WTC11 (cell line): ENCODE data around the gene ZSCAN21. TPM values are rescaled to one million over a fixed set of nuclear protein-coding genes. Genes with fewer than 3 reads are reported as not detected.
A peak's percentile ranks its signal among the peaks of the same experiment; 100 is the strongest.

Source experiments
- ATAC-seq: fragments of 200-7000 bp; cut with Tn5 transposase; 2 replicates; pipeline ENCODE4 v1.10.0; 2021; ENCODE audit warnings: mild to moderate bottlenecking, moderate library complexity
- CTCF ChIA-PET: fragments of 300-600 bp; sonication (Branson Sonifier 250); formaldehyde crosslinking; loops from one replicate; lab custom pipeline; 2021; ENCODE audit warnings: antibody characterized with exemption; lab: Charles Lee
- POLR2A ChIA-PET: fragments of 350-600 bp; sonication (Branson Sonifier 250); formaldehyde crosslinking; loops from one replicate; lab custom pipeline; 2021; ENCODE audit warnings: antibody characterized with exemption; lab: Charles Lee
- DNase-seq: peaks from one replicate; pipeline ENCODE4 v3.0.0; 2021; ENCODE audit warnings: low spot score
- H3K27ac Mint-ChIP-seq: 2 replicates; pipeline ENCODE4 v1.8.0; 2021; ENCODE audit warnings: mixed read lengths
- H3K27me3 Mint-ChIP-seq: 2 replicates; pipeline ENCODE4 v1.8.0; 2021; ENCODE audit warnings: low read depth, mild to moderate bottlenecking, moderate library complexity, mixed read lengths
- H3K36me3 Mint-ChIP-seq: 2 replicates; pipeline ENCODE4 v1.8.0; 2021; ENCODE audit warnings: mixed read lengths
- H3K4me1 Mint-ChIP-seq: 2 replicates; pipeline ENCODE4 v1.8.0; 2022; ENCODE audit warnings: mixed read lengths
- H3K4me3 Mint-ChIP-seq: 2 replicates; pipeline ENCODE4 v1.8.0; 2021; ENCODE audit warnings: mild to moderate bottlenecking, moderate library complexity, mixed read lengths
- H3K9me3 Mint-ChIP-seq: 2 replicates; pipeline ENCODE4 v1.8.0; 2021; ENCODE audit warnings: mixed read lengths
- GABPB1 ChIP-seq: sonication (generic); formaldehyde crosslinking; IDR thresholded peaks from 2 replicates; pipeline ENCODE4 v1.8.1; 2023; ENCODE audit warnings: mild to moderate bottlenecking, missing genetic modification reagents
- MXD4 ChIP-seq: fragments of 250-450 bp; sonication (Bioruptor Pico); IDR thresholded peaks from 2 replicates; pipeline ENCODE4 v1.8.0; 2021; ENCODE audit warnings: mild to moderate bottlenecking, moderate library complexity, borderline replicate concordance
- RORB ChIP-seq: fragments of 250-450 bp; sonication (Bioruptor Pico); IDR thresholded peaks from 2 replicates; pipeline ENCODE4 v1.9.0; 2021; ENCODE audit warnings: mild to moderate bottlenecking
- SMAD3 ChIP-seq: sonication (generic); formaldehyde crosslinking; IDR thresholded peaks from 2 replicates; pipeline ENCODE4 v1.8.0; 2022; ENCODE audit warnings: missing genetic modification reagents, mild to moderate bottlenecking, borderline replicate concordance
- TP53 ChIP-seq: sonication (generic); formaldehyde crosslinking; IDR thresholded peaks from 2 replicates; pipeline ENCODE4 v1.8.1; 2023; ENCODE audit warnings: mild to moderate bottlenecking, missing genetic modification reagents
- ZNF121 ChIP-seq: sonication (generic); formaldehyde crosslinking; IDR thresholded peaks from 2 replicates; pipeline ENCODE4 v1.8.0; 2023; ENCODE audit warnings: missing genetic modification reagents
- total RNA-seq: library from RNA; stranded (reverse); gene quantifications from 3 replicates; pipeline ENCODE4 v1.2.3, GENCODE V29; 2021
- TF ChIP-seq, protein P1 (sequence below): fragments of 250-450 bp; sonication (Bioruptor Pico); IDR thresholded peaks from 2 replicates; pipeline ENCODE4 v1.9.0; 2021; ENCODE audit warnings: moderate library complexity, mild to moderate bottlenecking, inconsistent platforms, borderline replicate concordance
- TF ChIP-seq, protein P2 (sequence below): fragments of 250-450 bp; sonication (Bioruptor Pico); conservative IDR thresholded peaks from 2 replicates; pipeline ENCODE4 v1.9.0; 2021; ENCODE audit warnings: mild to moderate bottlenecking
- TF ChIP-seq, protein P3 (sequence below): sonication (generic); formaldehyde crosslinking; IDR thresholded peaks from 2 replicates; pipeline ENCODE4 v1.8.0; 2022; ENCODE audit warnings: missing genetic modification reagents
- TF ChIP-seq, protein P4 (sequence below): sonication (generic); formaldehyde crosslinking; IDR thresholded peaks from 2 replicates; pipeline ENCODE4 v1.8.0; 2023; ENCODE audit warnings: missing genetic modification reagents
- TF ChIP-seq, protein P5 (sequence below): sonication (generic); formaldehyde crosslinking; IDR thresholded peaks from 2 replicates; pipeline ENCODE4 v1.8.1; 2022; ENCODE audit warnings: mild to moderate bottlenecking, moderate library complexity, missing genetic modification reagents
- TF ChIP-seq, protein P6 (sequence below): sonication (generic); formaldehyde crosslinking; IDR thresholded peaks from 2 replicates; pipeline ENCODE4 v1.8.0; 2023; ENCODE audit warnings: missing genetic modification reagents, mild to moderate bottlenecking, borderline replicate concordance
- TF ChIP-seq, protein P7 (sequence below): fragments of 250-450 bp; sonication (Bioruptor Pico); IDR thresholded peaks from 2 replicates; pipeline ENCODE4 v2.1.2; 2022; ENCODE audit warnings: mild to moderate bottlenecking, moderate library complexity

The ZSCAN21 gene
- total RNA-seq, 1 experiment from 2014 or later, result 25.5 TPM

DNA sequence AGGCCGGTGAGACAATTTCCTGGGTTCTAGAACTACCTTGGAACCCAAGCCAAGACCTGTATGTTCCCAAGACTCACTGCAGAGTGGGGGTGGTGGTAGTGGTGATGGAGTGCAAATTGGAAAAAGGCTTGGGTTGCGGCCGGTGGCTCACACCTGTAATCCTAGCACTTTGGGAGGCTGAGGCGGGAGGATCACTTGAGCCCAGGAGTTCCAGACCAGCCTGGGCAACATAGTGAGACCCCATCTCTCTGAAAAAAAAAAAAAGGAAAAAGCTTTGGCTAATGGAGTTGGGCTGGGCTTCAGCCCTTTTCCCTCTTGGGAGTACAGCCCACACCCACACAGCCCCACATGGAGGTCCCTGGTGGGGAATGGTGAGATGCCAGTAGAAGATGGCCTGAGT, 56.0 kb downstream of the ZSCAN21 start:
- Mint-ChIP-seq H3K4me1 (peaks cover 5% of the 10 kb centered on the region), H3K27ac (no peak overlapping the region), H3K9me3 (no peaks in the 10 kb centered on the region), H3K4me3 (no peak overlapping the region), H3K27me3 (no peaks in the 10 kb centered on the region), H3K36me3 (peaks cover 37% of the 10 kb centered on the region)
- 0 out of 2 replicates have a peak, but pooled peaks have one; percentile 26 for TF ChIP-seq ZNF121 (CRISPR knock-in tag)
- TF ChIP-seq, protein P1, sequence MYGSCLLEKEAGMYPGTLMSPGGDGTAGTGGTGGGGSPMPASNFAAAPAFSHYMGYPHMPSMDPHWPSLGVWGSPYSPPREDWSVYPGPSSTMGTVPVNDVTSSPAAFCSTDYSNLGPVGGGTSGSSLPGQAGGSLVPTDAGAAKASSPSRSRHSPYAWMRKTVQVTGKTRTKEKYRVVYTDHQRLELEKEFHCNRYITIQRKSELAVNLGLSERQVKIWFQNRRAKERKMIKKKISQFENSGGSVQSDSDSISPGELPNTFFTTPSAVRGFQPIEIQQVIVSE (CRISPR knock-in tag), result no peak
- DNase-seq (no peak), ATAC-seq (no peak)
- ChIA-PET CTCF (interaction anchor here (1.2 to 1.9 kb wide), 2 partner anchors 25 kb away, joined by 4 to 7 read pairs; no protein-coding TSS in a partner anchor), POLR2A (no interaction called here)

DNA sequence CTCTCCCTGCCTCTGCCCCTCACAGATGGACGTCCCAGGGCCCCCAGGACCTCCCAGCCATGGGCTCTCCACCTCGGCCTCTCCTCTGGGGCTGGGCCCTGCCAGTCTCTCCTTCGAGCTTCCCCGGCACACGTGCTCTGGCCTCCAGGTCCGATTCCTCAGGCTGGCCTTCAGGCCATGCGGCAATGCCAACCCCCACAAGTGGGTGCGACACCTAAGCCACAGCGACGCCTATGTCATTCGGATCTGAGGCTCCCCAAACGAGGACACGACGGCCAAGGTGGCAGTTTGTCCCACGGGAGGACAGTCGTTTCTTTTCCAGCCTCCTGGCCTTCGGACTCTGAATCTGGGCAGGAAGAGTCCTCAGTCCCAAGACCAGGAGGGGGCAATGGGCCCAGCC, 57.1 kb downstream of the ZSCAN21 start:
- H3K9me3 Mint-ChIP-seq, result no peaks in the 10 kb centered on the region
- H3K27ac Mint-ChIP-seq, result no peak overlapping the region
- POLR2A ChIA-PET, result no interaction called here
- DNase-seq (no peak), ATAC-seq (no peak)
- H3K27me3 Mint-ChIP-seq, result no peaks in the 10 kb centered on the region
- no peak overlapping the region for H3K4me3 Mint-ChIP-seq
- TF ChIP-seq, protein P2, sequence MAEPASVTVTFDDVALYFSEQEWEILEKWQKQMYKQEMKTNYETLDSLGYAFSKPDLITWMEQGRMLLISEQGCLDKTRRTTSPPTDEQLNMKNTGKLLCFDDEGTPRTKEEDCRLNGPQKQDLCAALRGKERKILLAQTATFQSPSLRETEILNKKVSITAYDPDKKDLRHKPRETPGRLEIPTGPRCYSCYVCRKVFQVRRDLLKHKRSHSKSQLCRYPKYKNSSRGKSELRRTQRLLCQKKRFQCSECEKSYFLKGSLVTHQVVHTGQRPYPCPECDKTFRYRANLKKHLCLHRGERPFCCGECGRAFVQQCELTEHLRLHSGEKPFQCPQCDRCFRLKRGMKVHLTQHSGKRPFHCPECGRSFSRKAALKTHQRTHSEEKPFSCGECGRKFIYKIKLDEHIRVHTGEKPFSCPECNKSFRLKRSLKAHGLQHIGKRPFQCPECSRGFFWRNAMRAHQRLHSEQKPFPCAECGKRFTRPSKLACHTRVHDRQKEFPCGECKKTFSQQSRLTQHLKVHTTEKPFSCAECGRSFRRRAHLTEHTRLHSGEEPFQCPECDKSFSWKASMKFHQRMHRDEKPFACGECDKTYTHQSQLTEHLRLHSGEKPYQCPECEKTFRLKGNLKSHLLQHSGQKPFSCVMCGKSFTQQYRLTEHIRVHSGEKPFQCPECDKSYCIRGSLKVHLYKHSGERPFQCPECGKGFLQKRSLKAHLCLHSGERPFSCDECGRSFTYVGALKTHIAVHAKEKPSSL (CRISPR knock-in tag), result no peak
- TF ChIP-seq RORB (no peak), MXD4 (CRISPR knock-in tag) (no peak), TP53 (no peak), GABPB1 (CRISPR knock-in tag) (no peak), SMAD3 (CRISPR knock-in tag) (no peak)
- TF ChIP-seq, protein P3, sequence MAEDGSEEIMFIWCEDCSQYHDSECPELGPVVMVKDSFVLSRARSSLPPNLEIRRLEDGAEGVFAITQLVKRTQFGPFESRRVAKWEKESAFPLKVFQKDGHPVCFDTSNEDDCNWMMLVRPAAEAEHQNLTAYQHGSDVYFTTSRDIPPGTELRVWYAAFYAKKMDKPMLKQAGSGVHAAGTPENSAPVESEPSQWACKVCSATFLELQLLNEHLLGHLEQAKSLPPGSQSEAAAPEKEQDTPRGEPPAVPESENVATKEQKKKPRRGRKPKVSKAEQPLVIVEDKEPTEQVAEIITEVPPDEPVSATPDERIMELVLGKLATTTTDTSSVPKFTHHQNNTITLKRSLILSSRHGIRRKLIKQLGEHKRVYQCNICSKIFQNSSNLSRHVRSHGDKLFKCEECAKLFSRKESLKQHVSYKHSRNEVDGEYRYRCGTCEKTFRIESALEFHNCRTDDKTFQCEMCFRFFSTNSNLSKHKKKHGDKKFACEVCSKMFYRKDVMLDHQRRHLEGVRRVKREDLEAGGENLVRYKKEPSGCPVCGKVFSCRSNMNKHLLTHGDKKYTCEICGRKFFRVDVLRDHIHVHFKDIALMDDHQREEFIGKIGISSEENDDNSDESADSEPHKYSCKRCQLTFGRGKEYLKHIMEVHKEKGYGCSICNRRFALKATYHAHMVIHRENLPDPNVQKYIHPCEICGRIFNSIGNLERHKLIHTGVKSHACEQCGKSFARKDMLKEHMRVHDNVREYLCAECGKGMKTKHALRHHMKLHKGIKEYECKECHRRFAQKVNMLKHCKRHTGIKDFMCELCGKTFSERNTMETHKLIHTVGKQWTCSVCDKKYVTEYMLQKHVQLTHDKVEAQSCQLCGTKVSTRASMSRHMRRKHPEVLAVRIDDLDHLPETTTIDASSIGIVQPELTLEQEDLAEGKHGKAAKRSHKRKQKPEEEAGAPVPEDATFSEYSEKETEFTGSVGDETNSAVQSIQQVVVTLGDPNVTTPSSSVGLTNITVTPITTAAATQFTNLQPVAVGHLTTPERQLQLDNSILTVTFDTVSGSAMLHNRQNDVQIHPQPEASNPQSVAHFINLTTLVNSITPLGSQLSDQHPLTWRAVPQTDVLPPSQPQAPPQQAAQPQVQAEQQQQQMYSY, result no peak
- TF ChIP-seq, protein P4, sequence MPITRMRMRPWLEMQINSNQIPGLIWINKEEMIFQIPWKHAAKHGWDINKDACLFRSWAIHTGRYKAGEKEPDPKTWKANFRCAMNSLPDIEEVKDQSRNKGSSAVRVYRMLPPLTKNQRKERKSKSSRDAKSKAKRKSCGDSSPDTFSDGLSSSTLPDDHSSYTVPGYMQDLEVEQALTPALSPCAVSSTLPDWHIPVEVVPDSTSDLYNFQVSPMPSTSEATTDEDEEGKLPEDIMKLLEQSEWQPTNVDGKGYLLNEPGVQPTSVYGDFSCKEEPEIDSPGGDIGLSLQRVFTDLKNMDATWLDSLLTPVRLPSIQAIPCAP (CRISPR knock-in tag), result no peak
- TF ChIP-seq, protein P5, sequence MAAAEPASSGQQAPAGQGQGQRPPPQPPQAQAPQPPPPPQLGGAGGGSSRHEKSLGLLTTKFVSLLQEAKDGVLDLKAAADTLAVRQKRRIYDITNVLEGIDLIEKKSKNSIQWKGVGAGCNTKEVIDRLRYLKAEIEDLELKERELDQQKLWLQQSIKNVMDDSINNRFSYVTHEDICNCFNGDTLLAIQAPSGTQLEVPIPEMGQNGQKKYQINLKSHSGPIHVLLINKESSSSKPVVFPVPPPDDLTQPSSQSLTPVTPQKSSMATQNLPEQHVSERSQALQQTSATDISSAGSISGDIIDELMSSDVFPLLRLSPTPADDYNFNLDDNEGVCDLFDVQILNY (CRISPR knock-in tag), result no peak
- TF ChIP-seq, protein P6, sequence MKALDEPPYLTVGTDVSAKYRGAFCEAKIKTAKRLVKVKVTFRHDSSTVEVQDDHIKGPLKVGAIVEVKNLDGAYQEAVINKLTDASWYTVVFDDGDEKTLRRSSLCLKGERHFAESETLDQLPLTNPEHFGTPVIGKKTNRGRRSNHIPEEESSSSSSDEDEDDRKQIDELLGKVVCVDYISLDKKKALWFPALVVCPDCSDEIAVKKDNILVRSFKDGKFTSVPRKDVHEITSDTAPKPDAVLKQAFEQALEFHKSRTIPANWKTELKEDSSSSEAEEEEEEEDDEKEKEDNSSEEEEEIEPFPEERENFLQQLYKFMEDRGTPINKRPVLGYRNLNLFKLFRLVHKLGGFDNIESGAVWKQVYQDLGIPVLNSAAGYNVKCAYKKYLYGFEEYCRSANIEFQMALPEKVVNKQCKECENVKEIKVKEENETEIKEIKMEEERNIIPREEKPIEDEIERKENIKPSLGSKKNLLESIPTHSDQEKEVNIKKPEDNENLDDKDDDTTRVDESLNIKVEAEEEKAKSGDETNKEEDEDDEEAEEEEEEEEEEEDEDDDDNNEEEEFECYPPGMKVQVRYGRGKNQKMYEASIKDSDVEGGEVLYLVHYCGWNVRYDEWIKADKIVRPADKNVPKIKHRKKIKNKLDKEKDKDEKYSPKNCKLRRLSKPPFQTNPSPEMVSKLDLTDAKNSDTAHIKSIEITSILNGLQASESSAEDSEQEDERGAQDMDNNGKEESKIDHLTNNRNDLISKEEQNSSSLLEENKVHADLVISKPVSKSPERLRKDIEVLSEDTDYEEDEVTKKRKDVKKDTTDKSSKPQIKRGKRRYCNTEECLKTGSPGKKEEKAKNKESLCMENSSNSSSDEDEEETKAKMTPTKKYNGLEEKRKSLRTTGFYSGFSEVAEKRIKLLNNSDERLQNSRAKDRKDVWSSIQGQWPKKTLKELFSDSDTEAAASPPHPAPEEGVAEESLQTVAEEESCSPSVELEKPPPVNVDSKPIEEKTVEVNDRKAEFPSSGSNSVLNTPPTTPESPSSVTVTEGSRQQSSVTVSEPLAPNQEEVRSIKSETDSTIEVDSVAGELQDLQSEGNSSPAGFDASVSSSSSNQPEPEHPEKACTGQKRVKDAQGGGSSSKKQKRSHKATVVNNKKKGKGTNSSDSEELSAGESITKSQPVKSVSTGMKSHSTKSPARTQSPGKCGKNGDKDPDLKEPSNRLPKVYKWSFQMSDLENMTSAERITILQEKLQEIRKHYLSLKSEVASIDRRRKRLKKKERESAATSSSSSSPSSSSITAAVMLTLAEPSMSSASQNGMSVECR, result no peak
- TF ChIP-seq, protein P7, sequence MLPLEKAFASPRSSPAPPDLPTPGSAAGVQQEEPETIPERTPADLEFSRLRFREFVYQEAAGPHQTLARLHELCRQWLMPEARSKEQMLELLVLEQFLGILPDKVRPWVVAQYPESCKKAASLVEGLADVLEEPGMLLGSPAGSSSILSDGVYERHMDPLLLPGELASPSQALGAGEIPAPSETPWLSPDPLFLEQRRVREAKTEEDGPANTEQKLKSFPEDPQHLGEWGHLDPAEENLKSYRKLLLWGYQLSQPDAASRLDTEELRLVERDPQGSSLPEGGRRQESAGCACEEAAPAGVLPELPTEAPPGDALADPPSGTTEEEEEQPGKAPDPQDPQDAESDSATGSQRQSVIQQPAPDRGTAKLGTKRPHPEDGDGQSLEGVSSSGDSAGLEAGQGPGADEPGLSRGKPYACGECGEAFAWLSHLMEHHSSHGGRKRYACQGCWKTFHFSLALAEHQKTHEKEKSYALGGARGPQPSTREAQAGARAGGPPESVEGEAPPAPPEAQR (CRISPR knock-in tag), result no peak
- CTCF ChIA-PET, result interaction anchor here (1.9 kb wide), 1 partner anchor 24 kb away, joined by 7 read pairs; no protein-coding TSS in a partner anchor
- peaks cover 48% of the 10 kb centered on the region for H3K36me3 Mint-ChIP-seq
- H3K4me1 Mint-ChIP-seq, result peaks cover 5% of the 10 kb centered on the region
